Right lobe of liver (tissue), 6 donors: ENCODE results near the gene KAT6B. TPM values are rescaled to one million over a fixed set of nuclear protein-coding genes. Genes with fewer than 3 reads are reported as not detected.
"Not testable (repeated sequence)": the region's sequence is repeated elsewhere in the genome, so short reads cannot be mapped to it uniquely, and the experiment has no call there.

Experiments
- ATAC-seq, 4 donors: fragments of 200-7000 bp; cut with Tn5 transposase; one replicate each; pipeline ENCODE4 v1.9.1; 2020; ENCODE audit warnings: mild to moderate bottlenecking in 4 of 4, moderate library complexity in 4 of 4
- DNase-seq, 3 donors: peaks; one replicate each; pipeline ENCODE4 v3.0.0-alpha.2; 2020
- H3K27ac ChIP-seq, 3 donors: fragments of 200-600 bp; one replicate each; pipeline ENCODE4 v1.8.0; 2022
- H3K27me3 ChIP-seq, 2 donors: fragments of 200-600 bp; one replicate each; pipeline ENCODE4 v1.8.0; 2022
- H3K36me3 ChIP-seq, 4 donors: fragments of 200-600 bp; sonication (generic) in 1 of 4; one replicate each; pipeline versions ENCODE4 v1.5.1 to v1.8.0; 2017 to 2022; ENCODE audit warnings: control low read depth in 1 of 4
- H3K4me1 ChIP-seq, 4 donors: fragments of 200-600 bp; sonication (generic) in 1 of 4; one replicate each; pipeline versions ENCODE4 v1.5.1 to v1.8.0; 2017 to 2022; ENCODE audit warnings: control low read depth in 1 of 4
- H3K4me3 ChIP-seq, 3 donors: fragments of 200-600 bp; one replicate each; pipeline ENCODE4 v1.8.0; 2022
- H3K9me3 ChIP-seq, 4 donors: fragments of 200-600 bp; sonication (generic) in 1 of 4; one replicate each; pipeline versions ENCODE4 v1.5.1 to v1.8.0; 2017 to 2022; ENCODE audit warnings: control low read depth in 1 of 4
- CTCF ChIP-seq, 4 donors: fragments of 200-600 bp in 3 of 4; fragments of 450-650 bp in 1 of 4; IDR thresholded peaks; one replicate each; pipeline versions ENCODE4 v1.5.1 to v1.8.0; 2016 to 2022; ENCODE audit warnings: antibody characterized with exemption in 4 of 4, mild to moderate bottlenecking in 2 of 4
- POLR2A ChIP-seq: fragments of 450-650 bp; IDR thresholded peaks from one replicate; pipeline ENCODE4 v1.6.1; 2017; ENCODE audit warnings: antibody characterized with exemption, mild to moderate bottlenecking
- WGBS: methylation state at CpG from one replicate; pipeline ENCODE4 v1.1.6; 2018; ENCODE audit warnings: low coverage, low lambda C conversion rate; ENCODE audit not compliant: insufficient coverage; ENCODE audit errors: missing lambda C conversion rate; 5-methylcytosine and 5-hydroxymethylcytosine counted together
- intact Hi-C, 2 donors: fragments of 100-400 bp; cut with DNase I; formaldehyde crosslinking; loops; one replicate each; pipeline versions ENCODE4 v1.11.2 to v1.14.1; 2022
- total RNA-seq, 6 experiments: library from RNA; depleted of rRNA in 2 of 6; stranded (reverse); fragments of >200 nt in 2 of 6; fragmentation: NEBNext Ultra II Directional in 3 of 6; extraction: Animal tissue kit (Norgen Biotek cat#: 25700) in 3 of 6; gene quantifications; one replicate each; pipeline versions ENCODE4 v1.1.0 to v1.2.4, GENCODE V29; 2016 to 2023
- donor health status: DM: no; HTN: yes; CAD: no.
- donor health status: DM: no; HTN: no; CAD: no.
- donor health status: DM: no; HTN: no; CAD: no.
- donor health status: DM: no; HTN: yes; CAD: no.
- donor health status: DM: no; HTN: yes; CAD: no.

KAT6B gene
- total RNA-seq, 6 experiments from 2014 or later = 9.2 to 17.1 (median 10.3) TPM

DNA sequence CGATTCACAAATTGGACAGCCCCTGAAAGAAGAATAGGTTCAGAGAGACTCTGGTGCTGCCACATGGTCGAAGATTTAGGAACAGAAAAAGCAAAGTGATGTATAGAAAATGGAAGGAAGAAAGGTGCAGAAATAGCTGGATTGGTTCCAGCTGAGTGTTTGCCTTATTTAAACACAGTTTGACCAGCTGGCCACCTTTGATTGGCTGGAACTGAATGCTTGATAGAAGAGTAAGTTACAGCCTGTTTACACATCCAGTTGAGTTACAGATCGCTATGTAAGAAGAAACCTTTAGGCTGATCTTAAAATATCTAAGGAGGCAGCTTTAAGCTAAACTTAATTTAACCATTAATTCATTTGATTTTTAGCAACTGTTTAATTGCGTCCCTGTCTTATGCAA is 40.3 kb upstream of the KAT6B start:
- Histone ChIP-seq H3K4me3 (no peak overlapping the region), H3K36me3 (no peaks in the 10 kb centered on the region), H3K27ac (no peak overlapping the region), H3K27me3 (no peaks in the 10 kb centered on the region), H3K4me1 (no peaks in the 10 kb centered on the region), H3K9me3 (no peaks in the 10 kb centered on the region)
- intact Hi-C loops = no loop called here
- ATAC-seq = no peak
- no peak for DNase-seq
- WGBS = 62% methylated on average over 4 of the region's 4 CpGs
- TF ChIP-seq CTCF (IDR thresholded peaks at IDR 0.05) = no peak
- no peak for TF ChIP-seq POLR2A

- no peak overlapping the region for H3K27ac ChIP-seq
These were observed 38.9 kb upstream of the KAT6B start for GRCh38 chr10:74787457-74787856.

DNA sequence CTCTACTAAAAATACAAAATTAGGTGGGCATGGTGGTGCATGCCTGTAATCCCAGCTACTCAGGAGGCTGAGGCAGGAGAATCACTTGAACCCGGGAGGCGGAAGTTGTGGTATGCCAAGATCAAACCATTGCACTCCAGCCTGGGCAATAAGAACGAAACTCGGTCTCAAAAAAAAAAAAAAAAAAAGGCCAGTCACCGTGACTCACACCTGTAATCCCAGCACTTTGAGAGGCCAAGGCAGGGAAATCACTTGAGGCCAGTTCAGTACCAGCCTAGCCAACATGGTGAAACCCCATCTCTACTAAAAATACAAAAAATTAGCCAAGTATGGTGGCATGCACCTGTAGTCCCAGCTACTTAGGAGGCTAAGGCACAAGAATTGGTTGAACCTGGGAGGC is 34.4 kb upstream of the KAT6B start:
- H3K9me3 ChIP-seq, ATAC-seq, H3K27me3 ChIP-seq, intact Hi-C loops, DNase-seq, H3K4me3 ChIP-seq, H3K4me1 ChIP-seq, H3K36me3 ChIP-seq, H3K27ac ChIP-seq: not testable (repeated sequence)
- WGBS = 100% methylated on average over 5 of the region's 5 CpGs

More at GRCh38 chr10:74787457-74787856, 38.9 kb upstream of the KAT6B start:
- ATAC-seq (no peak), DNase-seq (no peak)
- H3K4me1 ChIP-seq = no peaks in the 10 kb centered on the region
- H3K9me3 ChIP-seq = no peaks in the 10 kb centered on the region
- intact Hi-C loops = no loop called here
- no peak for TF ChIP-seq POLR2A
- no peak for TF ChIP-seq CTCF (IDR thresholded peaks at IDR 0.05)
- H3K36me3 ChIP-seq = no peaks in the 10 kb centered on the region
- no peak overlapping the region for H3K4me3 ChIP-seq
- WGBS = 74% methylated on average over 5 of the region's 5 CpGs
- no peaks in the 10 kb centered on the region for H3K27me3 ChIP-seq

DNA sequence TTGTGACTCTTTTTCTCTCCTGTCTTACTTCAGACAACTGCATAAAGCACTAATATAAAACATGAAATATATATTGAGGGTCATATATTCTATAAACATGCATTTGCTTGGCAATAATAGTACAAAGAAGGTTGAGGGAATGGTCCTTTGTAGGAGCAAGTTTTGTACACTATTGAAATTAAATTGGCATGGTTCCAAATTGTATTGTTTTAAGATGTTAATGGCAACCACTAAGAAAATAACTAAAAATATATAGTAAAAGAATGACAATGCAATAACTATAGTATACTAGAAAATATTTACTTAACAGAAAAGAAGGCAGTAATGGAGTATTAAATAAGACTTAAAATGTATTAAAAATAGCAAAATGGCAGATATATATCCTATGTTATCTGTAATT is 33.7 kb upstream of the KAT6B start:
- Histone ChIP-seq H3K27ac (no peak overlapping the region), H3K4me1 (no peaks in the 10 kb centered on the region), H3K4me3 (no peak overlapping the region), H3K27me3 (no peaks in the 10 kb centered on the region), H3K36me3 (no peaks in the 10 kb centered on the region), H3K9me3 (no peaks in the 10 kb centered on the region)
- ATAC-seq = no peak
- intact Hi-C loops = no loop called here
- no peak for TF ChIP-seq POLR2A
- no peak for DNase-seq

- DNase-seq, H3K27ac ChIP-seq, H3K9me3 ChIP-seq, H3K4me1 ChIP-seq, H3K4me3 ChIP-seq, intact Hi-C loops, H3K27me3 ChIP-seq, H3K36me3 ChIP-seq, ATAC-seq: not testable (repeated sequence)
- 100% methylated on average over 1 of the region's 1 CpG for WGBS
These were observed 33.2 kb upstream of the KAT6B start for GRCh38 chr10:74793240-74793639.

- no peak overlapping the region for H3K27ac ChIP-seq
- no peaks in the 10 kb centered on the region for H3K9me3 ChIP-seq
- no peak for DNase-seq
- H3K27me3 ChIP-seq = no peaks in the 10 kb centered on the region
- intact Hi-C loops = no loop called here
- no peak overlapping the region for H3K4me3 ChIP-seq
- no peaks in the 10 kb centered on the region for H3K4me1 ChIP-seq
- H3K36me3 ChIP-seq = no peaks in the 10 kb centered on the region
- TF ChIP-seq POLR2A (no peak), CTCF (IDR thresholded peaks at IDR 0.05) (no peak)
- no peak for ATAC-seq
- 75% methylated on average over 1 of the region's 1 CpG for WGBS
These were observed 31.9 kb upstream of the KAT6B start for GRCh38 chr10:74794531-74794930.
